GM12864 (cell line): ENCODE measurements around the gene AUP1.

Experiments
- DNase-seq: peaks from one replicate; pipeline ENCODE4 v3.0.0-alpha.2; 2011; ENCODE audit warnings: low read depth
- H3K4me3 ChIP-seq: 2 replicates; pipeline ENCODE4 v1.5.1; 2011; ENCODE audit warnings: mild to moderate bottlenecking, low read depth, low read length, control low read depth
- CTCF ChIP-seq: IDR thresholded peaks from 2 replicates; pipeline ENCODE4 v1.5.1; 2011; ENCODE audit warnings: low read depth, mild to moderate bottlenecking, moderate library complexity, low read length, control low read depth, inconsistent platforms; ENCODE audit errors: missing control alignments

The AUP1 gene

GRCh38 chr2:74528600-74529356, 728 bp downstream of the AUP1 start:
- no peak for TF ChIP-seq CTCF

GRCh38 chr2:74527741-74528140, 1.8 kb downstream of the AUP1 start:
- DNase-seq: no peak
- H3K4me3 ChIP-seq: peak overlapping the region; percentile 99; the same call in 1 of the 2 replicates
- TF ChIP-seq CTCF: no peak

More at GRCh38 chr2:74528600-74529356, 728 bp downstream of the AUP1 start:
- DNase-seq: no peak
- peak overlapping the region; percentile 99 for H3K4me3 ChIP-seq

- H3K4me3 ChIP-seq: no peak overlapping the region
- TF ChIP-seq CTCF: no peak
- no peak for DNase-seq
Measured at GRCh38 chr2:74526649-74527230, 2.8 kb downstream of the AUP1 start.

GRCh38 chr2:74525717-74526648, 3.5 kb downstream of the AUP1 start, which contains the start of gene DQX1:
Gene DQX1, minus strand, starts transcription at chr2:74526231. Its CDS starts 502 bp downstream, at chr2:74525729.
- peak; percentile 61 for DNase-seq
- H3K4me3 ChIP-seq: no peak within 1 kb of the TSS
- TF ChIP-seq CTCF: no peak

- no peak for TF ChIP-seq CTCF
- no peak for DNase-seq
- no peak overlapping the region for H3K4me3 ChIP-seq
Measured at GRCh38 chr2:74524955-74525716, 4.4 kb downstream of the AUP1 start.

GRCh38 chr2:74524005-74524404, 5.5 kb downstream of the AUP1 start:
- no peak for DNase-seq
- TF ChIP-seq CTCF: no peak

More at GRCh38 chr2:74524005-74524404, 5.5 kb downstream of the AUP1 start:
- H3K4me3 ChIP-seq: no peak overlapping the region
